Measurements from ENCODE around the gene ITGA11.
A peak's percentile ranks its signal among the peaks of the same experiment; 100 is the strongest.

The ITGA11 gene

GRCh38 chr15:68440136-68440535, 8.2 kb upstream of the ITGA11 start:
- no peaks in the 10 kb centered on the region for H3K9me3 Mint-ChIP-seq
- DNase-seq (no peak), ATAC-seq (replicated peaks) (no peak)
- no peaks in the 10 kb centered on the region for H3K4me1 Mint-ChIP-seq
- peaks cover 48 to 61% of the 10 kb centered on the region in 2 donors for H3K27me3 Mint-ChIP-seq
- no peak overlapping the region for H3K4me3 Mint-ChIP-seq
- no peak overlapping the region for H3K27ac Mint-ChIP-seq
- no peaks in the 10 kb centered on the region for H3K36me3 Mint-ChIP-seq

GRCh38 chr15:68439506-68439905, 7.5 kb upstream of the ITGA11 start:
- ATAC-seq (replicated peaks) = no peak
- H3K9me3 Mint-ChIP-seq = no peaks in the 10 kb centered on the region
- H3K27me3 Mint-ChIP-seq = peaks cover 51 to 64% of the 10 kb centered on the region in 2 donors
- H3K36me3 Mint-ChIP-seq = no peaks in the 10 kb centered on the region
- no peaks in the 10 kb centered on the region for H3K4me1 Mint-ChIP-seq
- H3K27ac Mint-ChIP-seq = no peak overlapping the region
- no peak overlapping the region for H3K4me3 Mint-ChIP-seq
- no peak for DNase-seq

- no peak for ATAC-seq (replicated peaks)
- Mint-ChIP-seq H3K36me3 (no peaks in the 10 kb centered on the region), H3K4me3 (no peak overlapping the region), H3K9me3 (no peaks in the 10 kb centered on the region), H3K4me1 (peaks cover 0 to 4% of the 10 kb centered on the region in 2 donors), H3K27me3 (peaks cover 62 to 83% of the 10 kb centered on the region in 2 donors), H3K27ac (no peak overlapping the region)
- DNase-seq = no peak
Observed at GRCh38 chr15:68436680-68437079, 4.7 kb upstream of the ITGA11 start.

- Mint-ChIP-seq H3K9me3 (no peaks in the 10 kb centered on the region), H3K36me3 (no peaks in the 10 kb centered on the region), H3K4me1 (peaks cover 3 to 5% of the 10 kb centered on the region in 2 donors), H3K4me3 (no peak overlapping the region), H3K27ac (no peak overlapping the region), H3K27me3 (peaks cover 64 to 86% of the 10 kb centered on the region in 2 donors)
- no peak for ATAC-seq (replicated peaks)
- no peak for DNase-seq
Observed at GRCh38 chr15:68435966-68436365, 4.0 kb upstream of the ITGA11 start.

- no peak for DNase-seq
Observed at GRCh38 chr15:68434021-68434420, 2.1 kb upstream of the ITGA11 start.

GRCh38 chr15:68433551-68433950, 1.6 kb upstream of the ITGA11 start:
- Mint-ChIP-seq H3K36me3 (no peaks in the 10 kb centered on the region), H3K9me3 (no peaks in the 10 kb centered on the region), H3K4me3 (no peak overlapping the region), H3K27ac (no peak overlapping the region), H3K27me3 (peaks cover 71 to 87% of the 10 kb centered on the region in 2 donors), H3K4me1 (peaks cover 5 to 7% of the 10 kb centered on the region in 2 donors)
- DNase-seq (no peak), ATAC-seq (replicated peaks) (no peak)

More at GRCh38 chr15:68434021-68434420, 2.1 kb upstream of the ITGA11 start:
- H3K9me3 Mint-ChIP-seq = no peaks in the 10 kb centered on the region
- no peak for ATAC-seq (replicated peaks)
- no peak overlapping the region for H3K4me3 Mint-ChIP-seq
- no peaks in the 10 kb centered on the region for H3K36me3 Mint-ChIP-seq
- H3K4me1 Mint-ChIP-seq = peaks cover 5 to 7% of the 10 kb centered on the region in 2 donors
- no peak overlapping the region for H3K27ac Mint-ChIP-seq
- H3K27me3 Mint-ChIP-seq = peaks cover 72 to 86% of the 10 kb centered on the region in 2 donors

DNA sequence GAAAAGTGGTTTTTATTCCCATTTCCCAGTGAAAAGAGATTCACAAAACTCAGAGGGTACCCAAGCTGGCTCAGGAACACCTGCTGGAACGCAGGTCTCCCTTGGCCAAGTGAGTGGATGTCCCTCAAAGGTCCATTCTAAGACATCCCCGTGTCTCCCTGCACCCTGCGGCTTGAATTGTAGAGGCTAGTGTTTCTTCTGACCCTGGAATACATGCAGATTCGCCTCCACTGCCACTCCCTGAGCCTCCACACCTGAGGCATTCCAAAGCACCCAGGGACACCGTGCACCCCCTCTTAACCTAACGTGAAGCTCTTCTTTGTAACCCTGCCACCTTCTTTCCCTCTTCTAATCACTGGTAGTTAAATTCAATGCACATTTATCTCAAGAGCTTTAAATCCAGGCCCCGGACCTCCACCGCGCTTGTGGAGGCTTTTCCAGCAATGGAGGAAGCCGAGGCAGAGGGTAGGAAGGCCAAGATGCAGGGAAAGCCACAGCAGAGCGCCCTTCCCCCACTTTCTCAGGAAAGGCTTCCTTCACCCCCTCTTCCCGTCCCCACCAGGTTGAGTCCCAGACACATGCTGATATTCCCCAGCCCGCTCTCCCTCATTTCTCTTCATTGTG, 590 bp upstream of the ITGA11 start:
- Mint-ChIP-seq H3K27ac (no peak overlapping the region), H3K4me1 (peaks cover 7 to 8% of the 10 kb centered on the region in 2 donors), H3K27me3 (peaks cover 66 to 86% of the 10 kb centered on the region in 2 donors), H3K4me3 (no peak overlapping the region), H3K36me3 (no peaks in the 10 kb centered on the region), H3K9me3 (no peaks in the 10 kb centered on the region)
- ATAC-seq (replicated peaks) (no peak), DNase-seq (no peak)

DNA sequence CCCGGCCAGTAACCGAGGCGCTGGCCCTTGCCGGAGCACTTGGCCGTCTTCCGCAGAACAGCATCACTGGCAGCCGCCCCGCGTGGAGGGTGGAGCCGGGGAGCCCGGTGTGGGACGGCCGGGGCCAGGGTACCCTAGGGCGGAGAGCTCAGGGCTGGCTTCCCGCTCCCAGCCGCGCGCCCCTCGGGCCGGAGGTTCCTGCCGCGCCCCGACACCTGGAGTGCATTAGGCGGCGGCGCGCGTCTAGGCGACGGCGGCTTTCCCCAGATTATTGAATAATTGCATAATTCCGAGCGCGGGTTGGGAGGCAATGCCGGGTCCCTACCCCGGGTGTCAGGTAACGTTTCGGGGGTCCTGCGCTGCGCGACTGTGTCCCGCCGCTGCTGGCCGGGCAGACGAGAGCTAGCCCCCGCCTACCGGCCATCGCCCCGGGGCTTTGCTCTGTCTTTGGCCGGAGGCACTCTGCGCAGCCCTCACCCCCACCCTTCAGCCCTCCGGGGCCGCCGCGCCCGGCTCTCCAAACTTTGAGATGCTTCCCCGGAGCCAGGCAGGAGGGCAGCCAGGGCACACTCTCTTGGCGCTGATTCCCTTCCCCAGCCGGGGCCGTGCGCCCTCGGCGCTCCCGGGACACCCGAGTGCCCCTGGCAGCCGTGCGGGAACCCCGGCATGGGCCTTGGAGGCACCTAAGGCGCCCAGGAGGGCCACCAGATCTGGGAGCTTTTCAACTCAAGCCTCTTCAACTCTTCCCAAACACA, 749 bp downstream of the ITGA11 start:
- Mint-ChIP-seq H3K27me3 (peaks cover 60 to 81% of the 10 kb centered on the region in 2 donors), H3K36me3 (no peaks in the 10 kb centered on the region), H3K4me1 (peaks cover 12 to 15% of the 10 kb centered on the region in 2 donors), H3K27ac (no peak overlapping the region), H3K4me3 (peak overlapping the region in 1 of 2 donors; percentile 51), H3K9me3 (no peaks in the 10 kb centered on the region)
- ATAC-seq (replicated peaks) (peak in 1 of 2 donors; percentile 4), DNase-seq (no peak)

- no peak for DNase-seq
- no peak for ATAC-seq (replicated peaks)
- Mint-ChIP-seq H3K27ac (no peak overlapping the region), H3K9me3 (no peaks in the 10 kb centered on the region), H3K27me3 (peaks cover 55 to 78% of the 10 kb centered on the region in 2 donors), H3K4me1 (peaks cover 12 to 15% of the 10 kb centered on the region in 2 donors), H3K36me3 (no peaks in the 10 kb centered on the region), H3K4me3 (no peak overlapping the region)
Observed at GRCh38 chr15:68430471-68431036, 1.4 kb downstream of the ITGA11 start.

DNA sequence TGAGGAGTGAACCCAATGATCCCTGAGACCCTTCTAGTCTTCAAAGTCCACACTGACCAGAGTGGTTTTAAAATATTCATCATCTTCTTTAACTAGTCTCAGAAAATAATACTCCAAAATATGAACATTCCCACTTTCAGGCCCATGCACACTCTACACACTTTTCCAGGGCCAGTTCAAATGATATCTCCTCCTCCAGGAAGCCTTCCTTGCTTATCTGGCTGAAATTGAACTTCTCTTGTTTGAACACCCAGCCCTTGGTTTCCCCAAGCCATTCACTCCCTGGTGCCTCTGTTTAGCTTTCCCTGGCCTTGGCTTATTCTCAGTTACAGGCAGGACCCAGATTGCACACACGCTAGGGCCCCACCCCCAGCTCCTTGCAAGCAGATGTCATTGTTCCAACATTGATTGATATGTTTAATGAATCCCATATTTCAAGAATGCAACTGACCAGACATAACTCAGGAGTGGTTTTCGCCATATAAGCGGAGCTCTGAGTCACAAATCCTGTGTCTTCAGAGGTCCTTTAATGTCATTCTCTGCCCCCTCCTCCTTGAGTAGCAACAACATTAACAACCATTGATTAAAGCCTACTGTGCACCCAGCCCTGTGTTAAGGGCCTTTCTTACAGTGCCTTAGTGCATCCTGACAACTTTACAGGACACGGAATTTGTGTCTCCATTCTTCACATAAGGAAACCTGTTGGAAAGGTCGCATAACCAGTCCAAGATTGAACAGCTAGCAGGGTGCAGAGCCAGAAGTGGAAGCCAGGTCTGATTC, 2.1 kb downstream of the ITGA11 start:
- DNase-seq = no peak
- no peak overlapping the region for H3K27ac Mint-ChIP-seq
- no peak for ATAC-seq (replicated peaks)
- no peak overlapping the region for H3K4me3 Mint-ChIP-seq
- peaks cover 12 to 15% of the 10 kb centered on the region in 2 donors for H3K4me1 Mint-ChIP-seq
- no peaks in the 10 kb centered on the region for H3K9me3 Mint-ChIP-seq
- no peaks in the 10 kb centered on the region for H3K36me3 Mint-ChIP-seq
- peaks cover 50 to 72% of the 10 kb centered on the region in 2 donors for H3K27me3 Mint-ChIP-seq

DNA sequence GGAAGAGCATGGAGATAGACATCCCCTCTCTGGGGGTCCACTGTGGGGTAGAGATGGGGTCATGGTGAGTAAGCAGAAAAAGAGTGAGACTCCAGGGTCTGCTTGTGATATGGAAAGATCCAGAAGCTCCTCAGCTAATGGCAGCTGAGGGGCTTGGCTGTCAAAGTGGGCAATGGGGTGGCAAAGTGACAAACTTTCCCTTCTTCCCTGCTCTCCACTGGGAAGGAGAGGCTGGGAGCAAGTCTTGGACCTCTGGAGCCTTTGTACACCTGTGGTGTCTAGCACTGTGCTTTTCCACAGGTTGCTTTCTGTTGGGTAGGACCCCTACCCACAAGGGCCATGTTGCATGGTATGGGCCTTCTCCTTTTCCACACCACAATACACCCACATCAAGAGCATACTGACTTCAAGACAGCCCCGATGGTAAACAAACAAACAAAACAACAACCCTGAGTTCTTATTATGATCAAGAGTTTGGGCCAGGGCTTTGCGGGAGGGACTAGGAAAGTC, 3.5 kb downstream of the ITGA11 start:
- Mint-ChIP-seq H3K36me3 (no peaks in the 10 kb centered on the region), H3K4me3 (no peak overlapping the region), H3K27me3 (peaks cover 43 to 64% of the 10 kb centered on the region in 2 donors), H3K9me3 (no peaks in the 10 kb centered on the region), H3K4me1 (peaks cover 12 to 15% of the 10 kb centered on the region in 2 donors), H3K27ac (no peak overlapping the region)
- DNase-seq (no peak), ATAC-seq (replicated peaks) (no peak)

DNA sequence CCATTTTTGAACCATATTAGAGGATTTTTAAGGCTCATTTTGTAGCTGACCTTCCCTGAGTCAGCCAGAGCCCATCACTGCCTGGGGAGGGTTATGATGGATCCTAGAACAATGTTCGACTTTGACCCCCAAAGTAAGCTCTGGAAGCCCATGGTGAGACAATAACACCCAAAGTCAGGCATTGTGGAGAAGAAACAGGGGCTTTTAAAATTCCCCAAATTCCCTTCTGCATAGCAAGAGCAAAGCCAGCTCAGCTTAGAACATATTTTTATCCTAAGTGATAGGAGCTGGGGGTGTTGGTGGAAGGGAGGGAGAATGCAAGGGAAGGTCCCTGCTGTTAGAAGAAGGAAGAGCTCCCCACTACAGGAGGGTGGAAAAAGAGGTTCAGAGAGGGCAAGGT, 4.0 kb downstream of the ITGA11 start:
- Mint-ChIP-seq H3K27ac (no peak overlapping the region), H3K4me1 (peaks cover 12 to 15% of the 10 kb centered on the region in 2 donors), H3K36me3 (no peaks in the 10 kb centered on the region), H3K4me3 (no peak overlapping the region), H3K9me3 (no peaks in the 10 kb centered on the region), H3K27me3 (peaks cover 40 to 59% of the 10 kb centered on the region in 2 donors)
- DNase-seq (no peak), ATAC-seq (replicated peaks) (no peak)

DNA sequence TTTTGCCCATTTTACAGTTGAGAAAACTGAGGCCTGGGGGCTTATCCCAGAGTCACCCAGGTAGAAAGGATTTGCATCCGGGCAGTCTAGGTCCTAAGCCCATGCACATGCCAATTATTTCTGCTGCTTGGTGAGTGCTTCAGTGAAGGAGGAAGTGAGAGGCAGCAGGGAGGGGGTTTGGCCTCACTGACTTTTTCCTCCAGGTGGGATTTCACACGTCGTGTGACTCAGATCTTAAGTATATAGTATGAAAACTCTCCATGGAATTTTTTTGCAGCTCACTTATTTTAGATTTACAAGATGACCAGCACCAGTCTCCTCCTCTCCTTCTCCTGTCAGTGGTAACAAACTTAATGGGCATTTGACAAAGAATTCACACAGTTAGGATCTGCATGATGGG, 4.6 kb downstream of the ITGA11 start:
- Mint-ChIP-seq H3K27ac (no peak overlapping the region), H3K27me3 (peaks cover 34 to 53% of the 10 kb centered on the region in 2 donors), H3K4me3 (no peak overlapping the region), H3K9me3 (no peaks in the 10 kb centered on the region), H3K36me3 (no peaks in the 10 kb centered on the region), H3K4me1 (peaks cover 11 to 15% of the 10 kb centered on the region in 2 donors)
- ATAC-seq (replicated peaks) (peak; percentile 60 to 68), DNase-seq (no peak)

DNA sequence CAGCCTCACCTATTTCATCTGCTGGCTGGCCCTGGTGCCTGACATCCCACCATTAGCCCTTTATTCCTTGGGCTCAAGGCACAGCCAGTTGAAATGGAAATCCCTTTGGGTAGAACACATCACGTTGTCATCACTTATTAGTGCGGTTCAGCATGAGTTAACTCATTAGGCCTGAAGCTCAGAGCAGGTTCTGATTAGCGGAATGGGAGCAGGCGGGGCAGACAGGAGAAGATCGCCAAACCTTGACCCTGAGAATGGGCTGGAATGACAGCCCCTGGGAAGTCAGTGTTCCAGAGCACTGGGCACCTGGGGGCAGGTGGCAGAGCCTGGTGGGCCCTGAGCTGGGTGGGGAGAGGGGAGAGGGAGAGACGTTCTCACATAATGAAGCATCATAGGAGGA, 5.8 kb downstream of the ITGA11 start:
- no peak for ATAC-seq (replicated peaks)
- Mint-ChIP-seq H3K27me3 (peaks cover 28 to 43% of the 10 kb centered on the region in 2 donors), H3K9me3 (no peaks in the 10 kb centered on the region), H3K4me3 (no peak overlapping the region), H3K27ac (no peak overlapping the region), H3K4me1 (peaks cover 7 to 14% of the 10 kb centered on the region in 2 donors), H3K36me3 (no peaks in the 10 kb centered on the region)
- no peak for DNase-seq
